Panc1 (cell line): Measurements from ENCODE around the gene EPHB1. TPM values are rescaled to one million over a fixed set of nuclear protein-coding genes. Genes with fewer than 3 reads are reported as not detected.

Source experiments
- ATAC-seq: fragments of 200-7000 bp; cut with Tn5 transposase; 2 replicates; pipeline ENCODE4 v1.9.1; 2020; ENCODE audit warnings: mild to moderate bottlenecking, moderate library complexity
- BruUV-seq: library from RNA; stranded (reverse); fragments of 400-500 nt; replicated peaks from 2 replicates; lab custom pipeline; 2021; lab: Mats Ljungman, UMichigan
- CTCF ChIA-PET: fragments of 300-600 bp; sonication (Branson Sonifier 250); formaldehyde crosslinking; loops from one replicate; lab custom pipeline; 2022; ENCODE audit warnings: antibody characterized with exemption; lab: Charles Lee
- POLR2A ChIA-PET: fragments of 300-600 bp; sonication (Branson Sonifier 250); formaldehyde crosslinking; loops from one replicate; lab custom pipeline; 2022; ENCODE audit warnings: antibody characterized with exemption; lab: Charles Lee
- DNase-seq: peaks from one replicate; pipeline ENCODE4 v3.0.0-alpha.2; 2010; ENCODE audit warnings: low read depth, low spot score
- H3K27ac ChIP-seq: 2 replicates; pipeline ENCODE4 v1.5.1; 2011; ENCODE audit warnings: mild to moderate bottlenecking, low read length, inconsistent platforms
- H3K27me3 ChIP-seq: fragments of 200-500 bp; sonication (Bioruptor generic); 2 replicates; pipeline ENCODE4 v1.6.0; 2014; ENCODE audit warnings: low read length, inconsistent platforms; ENCODE audit not compliant: control insufficient read depth, insufficient read depth
- H3K36me3 ChIP-seq: fragments of 200-500 bp; sonication (Bioruptor generic); 2 replicates; pipeline ENCODE4 v1.5.1; 2014; ENCODE audit warnings: inconsistent platforms, mild to moderate bottlenecking, low read length, moderate library complexity; ENCODE audit not compliant: control insufficient read depth, insufficient read depth
- H3K4me1 ChIP-seq: 2 replicates; pipeline ENCODE4 v1.5.1; 2011; ENCODE audit warnings: inconsistent platforms, mild to moderate bottlenecking, low read length, moderate library complexity; ENCODE audit not compliant: control insufficient read depth, insufficient read depth
- H3K4me3 ChIP-seq, 2 experiments: 2 replicates each; pipeline ENCODE4 v1.5.1; 2011 to 2012; ENCODE audit warnings: low read depth in 2 of 2, low read length in 2 of 2, mild to moderate bottlenecking in 2 of 2, inconsistent platforms in 1 of 2, moderate library complexity in 1 of 2
- H3K9me3 ChIP-seq: fragments of 200-500 bp; sonication (Bioruptor generic); 2 replicates; pipeline ENCODE4 v1.5.1; 2014; ENCODE audit warnings: low read depth, mild to moderate bottlenecking, inconsistent platforms, low read length, moderate library complexity; ENCODE audit not compliant: control insufficient read depth, insufficient read depth
- POLR2AphosphoS5 ChIP-seq: IDR thresholded peaks from 2 replicates; pipeline ENCODE4 v1.6.1; 2012; ENCODE audit warnings: mild to moderate bottlenecking, low read depth, low read length, moderate library complexity
- SIN3A ChIP-seq: IDR thresholded peaks from 2 replicates; pipeline ENCODE4 v1.6.1; 2012; ENCODE audit warnings: low read depth, mild to moderate bottlenecking, low read length, moderate library complexity, borderline replicate concordance; ENCODE audit not compliant: insufficient read depth
- TCF7L2 ChIP-seq: IDR thresholded peaks from 2 replicates; pipeline ENCODE4 v1.6.1; 2011; ENCODE audit warnings: mild to moderate bottlenecking, low read depth, low read length, inconsistent platforms
- in situ Hi-C: cut with HindIII; loops from 2 replicates; pipeline ENCODE4 v1.10.0; 2016; ENCODE audit warnings: low sequenced_read_pairs, low pct_unique_long_range_greater_than_20kb
- intact Hi-C: fragments of 100-400 bp; cut with micrococcal nuclease; formaldehyde crosslinking; loops from one replicate; pipeline ENCODE4 v1.10.0; 2022; ENCODE audit not compliant: unreplicated experiment
- total RNA-seq: library from RNA; stranded (reverse); gene quantifications from one replicate; pipeline ENCODE4 v1.2.1, GENCODE V29; 2021; ENCODE audit not compliant: unreplicated experiment
- TF ChIP-seq, protein P1 (sequence below), 2 experiments: IDR thresholded peaks; 2 replicates each; pipeline ENCODE4 v1.6.1; 2011 to 2012; ENCODE audit warnings: low read depth in 2 of 2, control low read depth in 1 of 2, low read length in 1 of 2, mild to moderate bottlenecking in 1 of 2, moderate library complexity in 1 of 2; ENCODE audit not compliant: insufficient read depth in 1 of 2
- TF ChIP-seq, protein P2 (sequence below): fragments of 450-650 bp; IDR thresholded peaks from 2 replicates; pipeline ENCODE4 v1.5.1; 2017; ENCODE audit warnings: mild to moderate bottlenecking

Gene EPHB1
- total RNA-seq, 1 experiment from 2014 or later: 0.46 TPM

DNA sequence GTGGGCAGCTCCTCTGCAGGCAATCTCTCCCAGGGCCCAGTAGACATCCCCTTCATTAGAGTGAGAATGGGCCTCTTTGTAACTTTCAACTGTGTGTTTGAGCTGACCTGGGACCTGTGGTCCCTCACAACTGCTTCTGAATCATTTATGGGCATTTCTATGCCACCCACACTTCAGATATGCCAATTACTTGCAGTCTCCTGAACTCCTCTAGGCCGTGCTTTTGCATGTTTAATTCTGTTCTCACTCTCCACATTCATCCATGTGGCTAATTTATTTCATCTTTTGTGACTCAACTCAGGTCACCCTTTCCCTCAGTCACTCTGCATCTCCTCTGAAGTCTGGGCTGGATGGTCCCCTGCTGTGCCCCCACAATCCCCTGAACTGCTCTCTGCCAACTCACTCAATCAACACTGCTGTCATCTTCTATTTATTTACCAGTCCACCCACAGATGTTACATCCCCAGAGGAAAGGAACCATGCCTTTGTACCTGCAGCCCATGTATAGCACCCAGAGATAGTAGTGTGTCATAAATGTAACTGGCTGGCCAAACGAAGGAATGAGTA, 364.7 kb downstream of the EPHB1 start:
- H3K36me3 ChIP-seq: no peaks in the 10 kb centered on the region
- in situ Hi-C loops: no loop called here
- intact Hi-C loops: no loop called here
- no TSS peak for BruUV-seq
- POLR2A ChIA-PET: no interaction called here
- CTCF ChIA-PET: no interaction called here
- H3K9me3 ChIP-seq: no peaks in the 10 kb centered on the region
- no peak for TF ChIP-seq POLR2AphosphoS5
- no peak for TF ChIP-seq TCF7L2
- TF ChIP-seq SIN3A: no peak
- TF ChIP-seq, protein P1, sequence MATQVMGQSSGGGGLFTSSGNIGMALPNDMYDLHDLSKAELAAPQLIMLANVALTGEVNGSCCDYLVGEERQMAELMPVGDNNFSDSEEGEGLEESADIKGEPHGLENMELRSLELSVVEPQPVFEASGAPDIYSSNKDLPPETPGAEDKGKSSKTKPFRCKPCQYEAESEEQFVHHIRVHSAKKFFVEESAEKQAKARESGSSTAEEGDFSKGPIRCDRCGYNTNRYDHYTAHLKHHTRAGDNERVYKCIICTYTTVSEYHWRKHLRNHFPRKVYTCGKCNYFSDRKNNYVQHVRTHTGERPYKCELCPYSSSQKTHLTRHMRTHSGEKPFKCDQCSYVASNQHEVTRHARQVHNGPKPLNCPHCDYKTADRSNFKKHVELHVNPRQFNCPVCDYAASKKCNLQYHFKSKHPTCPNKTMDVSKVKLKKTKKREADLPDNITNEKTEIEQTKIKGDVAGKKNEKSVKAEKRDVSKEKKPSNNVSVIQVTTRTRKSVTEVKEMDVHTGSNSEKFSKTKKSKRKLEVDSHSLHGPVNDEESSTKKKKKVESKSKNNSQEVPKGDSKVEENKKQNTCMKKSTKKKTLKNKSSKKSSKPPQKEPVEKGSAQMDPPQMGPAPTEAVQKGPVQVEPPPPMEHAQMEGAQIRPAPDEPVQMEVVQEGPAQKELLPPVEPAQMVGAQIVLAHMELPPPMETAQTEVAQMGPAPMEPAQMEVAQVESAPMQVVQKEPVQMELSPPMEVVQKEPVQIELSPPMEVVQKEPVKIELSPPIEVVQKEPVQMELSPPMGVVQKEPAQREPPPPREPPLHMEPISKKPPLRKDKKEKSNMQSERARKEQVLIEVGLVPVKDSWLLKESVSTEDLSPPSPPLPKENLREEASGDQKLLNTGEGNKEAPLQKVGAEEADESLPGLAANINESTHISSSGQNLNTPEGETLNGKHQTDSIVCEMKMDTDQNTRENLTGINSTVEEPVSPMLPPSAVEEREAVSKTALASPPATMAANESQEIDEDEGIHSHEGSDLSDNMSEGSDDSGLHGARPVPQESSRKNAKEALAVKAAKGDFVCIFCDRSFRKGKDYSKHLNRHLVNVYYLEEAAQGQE (IDR thresholded peaks at IDR 0.05; ENCODE audit: insufficient read depth in 1 of 2, low read depth in 2 of 2, low read length in 1 of 2): no peak
- TF ChIP-seq, protein P2, sequence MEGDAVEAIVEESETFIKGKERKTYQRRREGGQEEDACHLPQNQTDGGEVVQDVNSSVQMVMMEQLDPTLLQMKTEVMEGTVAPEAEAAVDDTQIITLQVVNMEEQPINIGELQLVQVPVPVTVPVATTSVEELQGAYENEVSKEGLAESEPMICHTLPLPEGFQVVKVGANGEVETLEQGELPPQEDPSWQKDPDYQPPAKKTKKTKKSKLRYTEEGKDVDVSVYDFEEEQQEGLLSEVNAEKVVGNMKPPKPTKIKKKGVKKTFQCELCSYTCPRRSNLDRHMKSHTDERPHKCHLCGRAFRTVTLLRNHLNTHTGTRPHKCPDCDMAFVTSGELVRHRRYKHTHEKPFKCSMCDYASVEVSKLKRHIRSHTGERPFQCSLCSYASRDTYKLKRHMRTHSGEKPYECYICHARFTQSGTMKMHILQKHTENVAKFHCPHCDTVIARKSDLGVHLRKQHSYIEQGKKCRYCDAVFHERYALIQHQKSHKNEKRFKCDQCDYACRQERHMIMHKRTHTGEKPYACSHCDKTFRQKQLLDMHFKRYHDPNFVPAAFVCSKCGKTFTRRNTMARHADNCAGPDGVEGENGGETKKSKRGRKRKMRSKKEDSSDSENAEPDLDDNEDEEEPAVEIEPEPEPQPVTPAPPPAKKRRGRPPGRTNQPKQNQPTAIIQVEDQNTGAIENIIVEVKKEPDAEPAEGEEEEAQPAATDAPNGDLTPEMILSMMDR: no peak
- ATAC-seq (no peak), DNase-seq (no peak)
- peaks cover 8% of the 10 kb centered on the region; the same call in 1 of the 2 replicates for H3K27me3 ChIP-seq
- H3K4me3 ChIP-seq: no peak overlapping the region
- H3K4me1 ChIP-seq: no peaks in the 10 kb centered on the region
- no peak overlapping the region for H3K27ac ChIP-seq

DNA sequence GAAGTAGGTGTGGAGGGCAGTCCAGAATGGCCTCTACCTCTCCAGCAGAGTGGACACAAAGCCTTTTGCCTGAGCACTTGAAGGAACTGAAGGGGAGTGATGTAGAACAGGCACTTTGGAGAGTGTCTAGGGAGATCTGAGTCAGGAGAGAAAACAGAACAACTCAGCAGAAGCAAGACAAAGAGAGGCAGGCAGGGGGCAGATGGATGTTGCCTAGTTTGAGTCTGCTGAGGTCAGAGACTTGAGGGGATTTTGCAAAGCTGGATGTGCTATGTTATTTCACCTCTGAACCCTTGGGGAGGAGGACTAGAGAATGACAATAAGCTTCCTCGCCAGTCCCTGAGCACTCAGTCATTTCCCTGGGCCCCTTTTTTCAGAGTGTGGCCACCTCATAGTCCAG, 366.4 kb downstream of the EPHB1 start:
- POLR2A ChIA-PET: no interaction called here
- Histone ChIP-seq H3K4me3 (no peak overlapping the region), H3K27ac (no peak overlapping the region), H3K4me1 (no peaks in the 10 kb centered on the region), H3K36me3 (no peaks in the 10 kb centered on the region), H3K9me3 (no peaks in the 10 kb centered on the region), H3K27me3 (peaks cover 6% of the 10 kb centered on the region; the same call in 1 of the 2 replicates)
- intact Hi-C loops: no loop called here
- in situ Hi-C loops: no loop called here
- CTCF ChIA-PET: no interaction called here
- no TSS peak for BruUV-seq
- TF ChIP-seq, protein P2: no peak
- TF ChIP-seq TCF7L2 (no peak), SIN3A (no peak), POLR2AphosphoS5 (no peak)
- TF ChIP-seq, protein P1 (IDR thresholded peaks at IDR 0.05; ENCODE audit: insufficient read depth in 1 of 2, low read depth in 2 of 2, low read length in 1 of 2): no peak
- DNase-seq: no peak
- no peak for ATAC-seq
